CD4-positive, alpha-beta T cell treated with Interferon alpha-2 for 1 hour (primary cell): Measurements from ENCODE around the gene TJAP1.
"Not testable (repeated sequence)": the region's sequence is repeated elsewhere in the genome, so short reads cannot be mapped to it uniquely, and the experiment has no call there.

Experiments
- DNase-seq, 2 donors: peaks; one replicate each; pipeline ENCODE4 v3.0.0-alpha.2; 2020 to 2022

Gene TJAP1

DNA sequence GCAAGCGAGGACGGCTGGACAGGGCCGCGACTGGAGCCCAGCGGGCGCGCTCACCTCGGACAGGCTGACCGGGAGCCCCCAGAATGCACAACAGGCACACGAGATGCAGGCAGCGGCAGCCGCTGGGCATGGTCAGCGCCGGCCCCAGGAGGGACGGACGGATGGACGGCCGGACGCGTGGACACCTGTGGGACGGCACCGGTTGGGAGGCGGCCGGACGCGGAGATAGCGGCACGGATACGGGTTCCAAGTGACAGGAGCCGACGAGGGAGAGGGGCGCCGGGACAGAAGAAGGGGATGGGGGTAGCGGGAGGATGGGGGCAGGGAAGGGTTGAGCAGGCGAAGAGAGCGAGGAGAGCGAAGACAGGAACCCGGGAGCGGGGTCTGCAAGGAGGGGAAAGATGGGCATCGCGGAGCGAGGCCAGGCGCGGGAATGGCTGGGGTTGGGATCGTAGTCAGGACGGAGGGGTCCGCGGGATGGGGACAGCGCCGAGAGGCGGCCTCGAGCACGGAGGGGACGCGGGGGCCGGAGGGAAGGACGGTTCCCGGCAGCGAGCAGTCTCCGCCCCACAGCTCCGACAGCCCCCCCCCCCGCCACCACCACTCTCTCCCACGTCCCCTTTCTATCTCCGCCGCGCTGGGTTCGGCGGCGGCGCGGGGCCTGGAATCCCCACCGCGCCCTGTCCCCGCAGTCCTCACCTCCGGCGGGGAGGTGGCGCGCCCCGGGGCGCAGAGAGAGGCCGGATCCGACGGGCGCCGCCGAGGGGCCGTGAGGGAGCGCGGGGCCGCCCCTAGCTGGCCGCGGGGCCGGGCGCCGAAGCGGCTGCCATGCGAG lies 22.5 kb upstream of the TJAP1 start:
- peak; percentile 40 to 62 for DNase-seq

DNA sequence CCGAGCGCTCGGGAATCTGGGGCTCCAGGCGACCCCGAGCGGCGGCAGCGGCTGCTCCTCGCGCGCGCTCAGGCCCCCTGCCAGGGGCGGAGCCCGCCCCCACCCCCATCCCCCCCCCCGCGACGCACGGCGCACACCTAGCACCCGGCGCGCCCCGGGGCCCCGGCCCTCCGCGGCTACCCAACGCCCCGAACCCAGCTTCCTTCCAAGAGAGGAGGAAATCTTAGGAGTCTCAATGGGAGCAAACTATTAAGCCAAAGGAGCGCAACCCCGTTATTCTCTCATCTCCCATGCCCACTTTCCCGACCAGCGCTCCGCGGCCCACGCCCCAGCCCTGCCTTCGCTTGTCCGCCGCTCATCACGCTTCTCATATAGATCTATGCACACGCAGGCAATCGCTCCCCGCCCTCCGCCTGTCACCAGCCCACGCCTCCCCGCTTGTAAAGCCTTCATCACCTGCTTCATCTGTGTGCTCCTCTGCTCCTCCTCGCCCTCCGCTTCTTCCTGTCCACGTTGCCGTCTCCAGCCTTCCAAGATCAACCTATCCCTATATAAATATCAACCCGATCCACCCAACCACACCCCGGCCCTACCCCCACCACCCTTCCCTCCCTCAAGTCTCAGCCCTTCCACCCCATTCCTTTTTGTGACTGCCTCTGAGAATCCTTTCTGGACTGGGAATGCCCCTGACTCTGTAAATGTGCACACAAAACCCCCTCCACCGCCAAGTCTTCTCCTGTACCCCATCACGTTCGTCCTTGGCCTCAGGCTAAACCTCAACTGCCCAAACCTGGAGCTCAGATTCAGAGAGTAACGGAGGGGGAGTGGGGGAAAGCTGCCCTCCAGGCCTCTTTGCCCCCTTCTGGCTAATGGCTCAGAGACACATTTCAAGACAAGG lies 21.6 kb upstream of the TJAP1 start, which contains the start of gene DLK2:
DLK2 (minus strand) TSS at position 18 of the 898 bp plus-strand sequence. CDS start 723 bp downstream, outside the sequence.
- peak; percentile 22 to 51 for DNase-seq

DNA sequence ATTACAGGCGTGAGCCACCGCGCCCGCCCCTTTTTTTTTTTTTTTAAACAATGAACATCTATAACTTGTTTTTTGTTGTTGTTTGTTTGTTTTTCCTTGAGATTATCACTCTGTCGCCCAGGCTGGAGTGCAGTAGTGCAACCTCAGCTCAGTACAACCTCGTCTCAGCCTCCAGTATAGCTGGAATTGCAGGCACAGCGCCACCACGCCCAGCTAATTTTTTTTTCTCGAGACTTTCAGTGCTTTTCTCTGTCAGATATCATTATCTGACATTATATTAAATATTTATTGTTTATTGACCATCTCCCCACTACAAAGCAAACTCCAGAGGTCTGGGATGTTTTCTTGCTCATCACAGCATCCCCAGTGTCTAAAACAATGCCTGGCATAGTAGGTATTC lies 19.7 kb upstream of the TJAP1 start:
- DNase-seq = no peak

GRCh38 chr6:43458154-43458553 lies 19.2 kb upstream of the TJAP1 start:
- DNase-seq = not testable (repeated sequence)

DNA sequence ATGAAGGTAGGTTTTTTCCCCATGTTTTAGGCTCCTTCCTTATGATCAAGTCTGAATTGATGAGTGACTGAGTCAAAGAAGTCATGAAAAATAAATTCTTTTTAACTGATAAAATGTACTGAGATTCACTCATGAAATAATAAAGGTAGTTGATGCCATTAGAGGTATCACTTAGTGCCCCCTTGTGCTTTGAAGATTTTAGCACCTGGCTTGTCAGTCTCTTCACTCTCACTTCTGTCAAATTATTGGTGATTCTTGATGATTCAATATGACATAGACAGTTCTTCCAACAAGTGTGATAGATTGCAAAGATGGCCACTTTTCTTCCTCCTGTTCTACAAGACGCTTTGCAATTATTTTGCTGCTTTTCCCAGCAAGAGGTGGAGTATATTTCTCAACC lies 17.8 kb upstream of the TJAP1 start:
- DNase-seq = no peak

- DNase-seq = no peak
Measured at GRCh38 chr6:43460032-43460431, 17.3 kb upstream of the TJAP1 start.

DNA sequence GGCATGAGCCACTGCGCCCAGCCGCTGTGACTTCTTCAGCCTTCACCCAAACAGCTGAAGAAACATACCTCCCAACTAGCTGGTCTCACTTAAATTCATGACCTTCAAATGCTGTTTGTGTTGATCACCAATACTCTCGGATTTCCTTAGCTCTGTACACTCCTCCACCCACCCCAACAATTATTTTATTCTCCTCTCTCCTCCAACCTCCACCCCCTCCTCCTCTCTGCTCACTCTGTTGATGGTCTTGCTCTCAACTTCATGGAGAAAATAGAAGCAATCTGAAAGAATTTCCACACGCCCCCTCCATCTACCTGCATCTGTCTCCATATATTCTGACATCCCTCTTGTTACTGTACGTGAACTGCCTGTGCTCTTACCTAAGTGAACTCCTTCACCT lies 15.4 kb upstream of the TJAP1 start:
- no peak for DNase-seq

GRCh38 chr6:43464337-43464736 lies 13.0 kb upstream of the TJAP1 start:
- DNase-seq = no peak

GRCh38 chr6:43465948-43466347 lies 11.4 kb upstream of the TJAP1 start:
- DNase-seq = no peak

- DNase-seq = not testable (repeated sequence)
Measured at GRCh38 chr6:43467265-43467664, 10.1 kb upstream of the TJAP1 start.

DNA sequence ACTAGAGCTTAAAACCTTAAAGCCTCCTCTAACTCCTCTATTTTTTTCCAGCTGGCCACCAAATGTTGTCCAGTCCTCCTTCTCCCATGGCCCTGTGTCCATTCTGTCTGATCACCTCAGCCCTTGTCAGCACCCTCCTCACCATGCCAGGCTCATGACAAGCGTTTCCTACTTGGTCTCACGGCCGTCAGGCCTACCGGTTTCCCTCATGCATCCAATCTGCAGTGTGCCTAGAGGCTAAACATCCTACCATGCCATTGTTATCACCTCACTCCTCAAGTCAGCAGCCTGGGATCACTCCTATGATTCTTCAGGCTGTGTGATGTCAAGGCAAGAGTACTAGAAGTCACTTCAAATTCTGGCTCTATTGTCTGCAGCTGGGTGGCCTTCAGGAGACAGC lies 9.6 kb upstream of the TJAP1 start:
- DNase-seq = no peak

DNA sequence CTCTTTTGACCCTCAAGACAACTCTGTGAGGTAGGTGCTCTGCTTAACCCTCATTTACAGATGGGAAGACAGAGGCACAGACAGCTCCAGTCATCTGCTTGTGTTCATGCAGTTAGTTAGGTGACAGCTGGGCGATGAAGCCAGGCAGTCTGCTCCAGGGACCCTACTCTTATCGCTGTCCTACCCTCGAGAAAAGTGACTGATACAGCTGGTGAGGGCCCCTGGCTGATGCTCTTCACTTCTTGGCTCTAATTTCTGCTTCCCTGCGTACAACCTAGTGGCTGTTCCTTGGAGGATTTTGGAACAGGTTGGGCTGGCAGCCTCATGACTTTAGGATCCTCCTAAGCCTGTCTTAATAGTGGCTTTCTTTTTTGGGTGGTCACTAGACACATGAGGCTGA lies 9.1 kb upstream of the TJAP1 start:
- no peak for DNase-seq

GRCh38 chr6:43468748-43469681 lies 8.4 kb upstream of the TJAP1 start:
- DNase-seq = no peak

- DNase-seq = no peak
Measured at GRCh38 chr6:43469947-43470346, 7.4 kb upstream of the TJAP1 start.

DNA sequence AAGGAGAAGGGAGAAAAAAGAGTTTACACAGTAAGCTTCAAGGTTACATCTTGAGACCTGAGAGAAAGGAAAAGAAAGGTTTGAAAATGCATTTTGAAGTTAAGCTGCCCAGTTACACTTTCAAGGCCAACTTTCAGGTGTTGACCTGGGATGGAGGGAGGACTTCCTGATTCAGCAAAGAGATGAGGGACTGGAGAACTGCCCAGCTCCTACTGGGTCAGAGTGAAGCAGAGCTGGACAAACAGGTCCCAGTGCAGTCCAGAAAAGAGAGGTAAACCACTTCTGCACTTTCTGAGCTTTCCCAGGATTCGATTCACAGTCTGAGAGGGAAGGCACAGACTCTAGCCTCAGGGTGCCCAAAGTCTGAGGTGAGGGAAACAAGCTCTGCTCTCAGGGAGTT lies 6.0 kb upstream of the TJAP1 start:
- DNase-seq = no peak

- DNase-seq = no peak
Measured at GRCh38 chr6:43472515-43472914, 4.9 kb upstream of the TJAP1 start.

GRCh38 chr6:43475516-43475915 lies 1.9 kb upstream of the TJAP1 start:
- DNase-seq = no peak

- DNase-seq = peak in 1 of 2 donors; percentile 18
Measured at GRCh38 chr6:43476746-43477145, 624 bp upstream of the TJAP1 start.

DNA sequence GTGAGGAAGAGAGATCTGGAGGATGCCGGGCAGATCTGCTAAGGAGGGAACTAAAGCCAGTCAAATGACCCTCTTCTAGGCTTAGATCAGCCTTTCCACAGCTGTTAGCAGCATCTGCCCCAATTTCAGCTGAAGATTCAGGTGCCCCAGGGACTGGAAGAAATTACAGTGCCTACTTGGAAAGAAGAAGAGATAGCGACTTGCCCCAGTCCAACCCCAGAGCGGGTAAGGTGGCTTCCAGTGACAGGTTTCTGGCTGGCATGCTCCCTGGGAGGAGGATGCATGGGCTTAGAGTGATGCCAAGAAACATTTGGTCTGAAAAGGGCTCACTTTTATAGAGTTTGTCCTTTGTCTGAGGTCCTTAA lies 620 bp downstream of the TJAP1 start:
- DNase-seq = peak in 1 of 2 donors; percentile 18

DNA sequence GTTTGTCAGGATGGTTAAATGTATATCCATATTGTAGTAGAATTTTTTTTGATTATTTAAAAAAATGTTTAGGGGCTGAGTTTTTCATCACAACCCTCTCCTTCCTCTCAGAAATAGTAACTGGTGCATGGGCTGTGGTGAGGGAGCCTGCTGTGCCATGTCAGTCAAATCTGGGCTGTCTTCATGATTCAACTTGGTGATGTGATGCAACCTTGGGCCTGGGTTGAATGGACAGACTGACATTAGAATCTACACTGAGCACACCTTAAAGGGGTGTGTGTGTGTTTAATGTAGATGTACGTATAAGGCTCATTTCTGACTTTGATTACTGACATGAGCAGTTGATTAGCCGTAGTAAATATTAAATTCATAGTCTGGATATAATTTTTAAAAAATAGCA lies 3.7 kb downstream of the TJAP1 start:
- DNase-seq = no peak

DNA sequence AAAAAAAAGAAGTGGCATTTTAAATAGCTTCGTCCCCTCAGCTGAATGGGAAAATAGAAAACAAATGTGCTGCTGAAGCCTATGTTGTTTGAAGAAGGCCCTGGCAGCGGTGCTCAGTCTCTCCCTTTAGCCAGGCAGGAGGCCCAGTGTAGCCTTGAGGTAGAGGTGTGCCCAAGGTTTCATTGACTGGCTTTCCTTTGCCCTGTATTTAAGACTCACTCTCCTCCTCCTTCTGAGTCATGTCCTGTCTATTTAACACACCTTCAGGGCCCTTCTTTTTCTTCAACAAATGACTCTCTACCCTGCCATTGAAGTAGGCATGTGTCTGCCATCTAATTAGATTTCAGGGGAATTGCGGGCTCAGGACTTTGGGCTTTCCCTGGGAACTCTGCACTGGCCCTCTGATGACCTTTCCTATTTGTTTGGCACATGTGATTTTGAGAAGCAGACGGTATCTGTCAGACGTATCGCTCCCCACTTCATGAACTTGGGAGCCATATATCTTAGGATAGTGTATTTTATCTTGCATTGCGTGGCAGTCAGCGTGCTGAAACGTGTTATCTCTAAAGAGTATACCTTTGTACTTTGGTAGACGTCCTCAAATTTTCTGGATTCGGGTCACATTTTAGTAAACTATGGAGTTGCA lies 4.3 kb downstream of the TJAP1 start:
- DNase-seq = no peak

- no peak for DNase-seq
Measured at GRCh38 chr6:43488667-43489276, 11.4 kb downstream of the TJAP1 start.
